Activated B cell treated with CpG ODN at 0.5 μM for 24 hours (primary cell): ENCODE measurements around the gene MAP3K10. TPM values are rescaled to one million over a fixed set of nuclear protein-coding genes. Genes with fewer than 3 reads are reported as not detected.

ENCODE experiments used
- ATAC-seq: fragments of 200-7000 bp; cut with Tn5 transposase; one replicate; pipeline ENCODE4 v1.10.0; 2021; ENCODE audit warnings: low read depth, mild to moderate bottlenecking, moderate library complexity
- CTCF ChIA-PET: fragments of 350-600 bp; sonication (Branson Sonifier 250); formaldehyde crosslinking; loops from one replicate; lab custom pipeline; 2021; ENCODE audit warnings: antibody characterized with exemption; lab: Charles Lee
- POLR2A ChIA-PET: fragments of 350-600 bp; sonication (Branson Sonifier 250); formaldehyde crosslinking; loops from one replicate; lab custom pipeline; 2021; ENCODE audit warnings: antibody characterized with exemption; lab: Charles Lee
- DNase-seq: peaks from one replicate; pipeline ENCODE4 v3.0.0; 2022
- H3K27ac Mint-ChIP-seq: one replicate; pipeline ENCODE4 v1.8.0; 2020; ENCODE audit warnings: mixed read lengths
- H3K27me3 Mint-ChIP-seq: one replicate; pipeline ENCODE4 v1.8.0; 2021; ENCODE audit warnings: mixed read lengths
- H3K36me3 Mint-ChIP-seq: one replicate; pipeline ENCODE4 v1.8.0; 2021; ENCODE audit warnings: low read depth, mixed read lengths
- H3K4me1 Mint-ChIP-seq: one replicate; pipeline ENCODE4 v1.8.0; 2021; ENCODE audit warnings: mixed read lengths
- H3K4me3 Mint-ChIP-seq: one replicate; pipeline ENCODE4 v1.8.0; 2020; ENCODE audit warnings: mild to moderate bottlenecking, mixed read lengths
- H3K9me3 Mint-ChIP-seq: one replicate; pipeline ENCODE4 v1.8.0; 2020; ENCODE audit warnings: mixed read lengths
- CTCF ChIP-seq: fragments of 200-600 bp; IDR thresholded peaks from one replicate; pipeline ENCODE4 v1.8.0; 2022; ENCODE audit warnings: antibody characterized with exemption, mild to moderate bottlenecking
- intact Hi-C: fragments of 100-400 bp; cut with micrococcal nuclease; formaldehyde crosslinking; loops from one replicate; pipeline ENCODE4 v1.15.1; 2024
- total RNA-seq: library from RNA; stranded (reverse); gene quantifications from 2 replicates; pipeline ENCODE4 v1.2.3, GENCODE V29; 2022

MAP3K10 gene
- total RNA-seq, 1 donor from 2014 or later = 20.5 TPM

GRCh38 chr19:40231057-40231456 lies 39.8 kb downstream of the MAP3K10 start:
- no peak for TF ChIP-seq CTCF
- Mint-ChIP-seq H3K4me1 (peaks cover 6% of the 10 kb centered on the region), H3K36me3 (peaks cover 24% of the 10 kb centered on the region), H3K4me3 (no peak overlapping the region), H3K27ac (no peak overlapping the region), H3K27me3 (peaks cover 5% of the 10 kb centered on the region), H3K9me3 (no peaks in the 10 kb centered on the region)
- DNase-seq = no peak
- ChIA-PET CTCF (no interaction called here), POLR2A (no interaction called here)
- no peak for ATAC-seq
- intact Hi-C loops = no loop called here

- H3K4me3 Mint-ChIP-seq = no peak overlapping the region
Observed at GRCh38 chr19:40231544-40232424, 40.6 kb downstream of the MAP3K10 start.

GRCh38 chr19:40232479-40232878 lies 41.3 kb downstream of the MAP3K10 start:
- no peaks in the 10 kb centered on the region for H3K27me3 Mint-ChIP-seq
- ATAC-seq (no peak), DNase-seq (no peak)
- H3K9me3 Mint-ChIP-seq = no peaks in the 10 kb centered on the region
- H3K27ac Mint-ChIP-seq = no peak overlapping the region
- ChIA-PET CTCF (no interaction called here), POLR2A (no interaction called here)
- intact Hi-C loops = no loop called here
- no peak overlapping the region for H3K4me3 Mint-ChIP-seq
- peaks cover 38% of the 10 kb centered on the region for H3K36me3 Mint-ChIP-seq
- TF ChIP-seq CTCF = no peak
- H3K4me1 Mint-ChIP-seq = no peaks in the 10 kb centered on the region

More at GRCh38 chr19:40231544-40232424, 40.6 kb downstream of the MAP3K10 start:
- Mint-ChIP-seq H3K4me1 (peaks cover 1% of the 10 kb centered on the region), H3K36me3 (peaks cover 32% of the 10 kb centered on the region), H3K9me3 (no peaks in the 10 kb centered on the region), H3K27me3 (peaks cover 2% of the 10 kb centered on the region), H3K27ac (no peak overlapping the region)
- no peak for TF ChIP-seq CTCF
- intact Hi-C loops = no loop called here
- CTCF ChIA-PET = no interaction called here
- POLR2A ChIA-PET = no interaction called here
- ATAC-seq (no peak), DNase-seq (no peak)

GRCh38 chr19:40232949-40233810 lies 42.0 kb downstream of the MAP3K10 start:
- CTCF ChIA-PET = no interaction called here
- no peaks in the 10 kb centered on the region for H3K9me3 Mint-ChIP-seq
- POLR2A ChIA-PET = no interaction called here
- TF ChIP-seq CTCF = no peak
- H3K4me1 Mint-ChIP-seq = no peaks in the 10 kb centered on the region
- ATAC-seq (no peak), DNase-seq (no peak)
- H3K27ac Mint-ChIP-seq = no peak overlapping the region
- intact Hi-C loops = no loop called here
- H3K4me3 Mint-ChIP-seq = no peak overlapping the region
- peaks cover 45% of the 10 kb centered on the region for H3K36me3 Mint-ChIP-seq
- H3K27me3 Mint-ChIP-seq = no peaks in the 10 kb centered on the region
